Liver (tissue), 9 donors: ENCODE measurements around the gene HTR6. TPM values are rescaled to one million over a fixed set of nuclear protein-coding genes. Genes with fewer than 3 reads are reported as not detected.
"Not testable (repeated sequence)": the region's sequence is repeated elsewhere in the genome, so short reads cannot be mapped to it uniquely, and the experiment has no call there.

Experiments used
- DNase-seq: peaks from one replicate; pipeline ENCODE4 v3.0.0-alpha.2; 2017; ENCODE audit warnings: low spot score
- H3K27ac ChIP-seq, 2 donors: one replicate each; pipeline ENCODE4 v1.7.0; 2013; ENCODE audit warnings: inconsistent platforms in 2 of 2, low read length in 2 of 2, control low read depth in 1 of 2, low read depth in 1 of 2, mild to moderate bottlenecking in 1 of 2
- H3K27me3 ChIP-seq, 4 donors: one replicate each; pipeline versions ENCODE4 v1.6.1 to v1.7.0; 2013; ENCODE audit warnings: low read length in 3 of 4, inconsistent platforms in 1 of 4, mild to moderate bottlenecking in 1 of 4, moderate library complexity in 1 of 4; ENCODE audit not compliant: control insufficient read depth in 4 of 4, insufficient read depth in 4 of 4
- H3K36me3 ChIP-seq, 4 donors: one replicate each; pipeline versions ENCODE4 v1.6.1 to v1.7.0; 2013; ENCODE audit warnings: low read length in 3 of 4, mild to moderate bottlenecking in 3 of 4, low read depth in 1 of 4, moderate library complexity in 1 of 4; ENCODE audit not compliant: control insufficient read depth in 4 of 4, insufficient read depth in 3 of 4
- H3K4me1 ChIP-seq, 4 donors: one replicate each; pipeline versions ENCODE4 v1.6.1 to v1.7.0; 2013; ENCODE audit warnings: low read length in 3 of 4, mild to moderate bottlenecking in 3 of 4, moderate library complexity in 1 of 4; ENCODE audit not compliant: control insufficient read depth in 4 of 4, insufficient read depth in 4 of 4
- H3K4me3 ChIP-seq, 3 donors: one replicate each; pipeline versions ENCODE4 v1.6.1 to v1.7.0; 2013; ENCODE audit warnings: low read length in 3 of 3, control low read depth in 1 of 3, low read depth in 1 of 3, mild to moderate bottlenecking in 1 of 3
- H3K9ac ChIP-seq, 2 donors: one replicate each; pipeline ENCODE4 v1.7.0; 2013; ENCODE audit warnings: low read length in 2 of 2, mild to moderate bottlenecking in 2 of 2, moderate library complexity in 2 of 2, control low read depth in 1 of 2, low read depth in 1 of 2
- H3K9me3 ChIP-seq, 4 donors: one replicate each; pipeline versions ENCODE4 v1.6.1 to v1.7.0; 2013; ENCODE audit warnings: low read length in 3 of 4; ENCODE audit not compliant: control insufficient read depth in 4 of 4
- ATF3 ChIP-seq: IDR thresholded peaks from 2 replicates; pipeline ENCODE4 v1.6.1; 2016; ENCODE audit warnings: antibody characterized with exemption
- EGR1 ChIP-seq, 2 donors: IDR thresholded peaks; 2 replicates each; pipeline ENCODE4 v1.6.1; 2016 to 2018; ENCODE audit warnings: antibody characterized with exemption in 2 of 2, low read depth in 2 of 2
- FOXA1 ChIP-seq: IDR thresholded peaks from 2 replicates; pipeline ENCODE4 v1.6.1; 2016; ENCODE audit warnings: antibody characterized with exemption
- FOXA2 ChIP-seq: IDR thresholded peaks from 2 replicates; pipeline ENCODE4 v1.6.1; 2016; ENCODE audit warnings: antibody characterized with exemption
- GABPA ChIP-seq, 2 donors: IDR thresholded peaks in 1 of 2; conservative IDR thresholded peaks in 1 of 2; 2 replicates each; pipeline ENCODE4 v1.6.1; 2016; ENCODE audit warnings: antibody characterized with exemption in 2 of 2, mild to moderate bottlenecking in 1 of 2, moderate library complexity in 1 of 2
- HNF4A ChIP-seq, 2 donors: conservative IDR thresholded peaks; 2 replicates each; pipeline ENCODE4 v1.6.1; 2016; ENCODE audit warnings: antibody characterized with exemption in 2 of 2, mild to moderate bottlenecking in 2 of 2
- HNF4G ChIP-seq: IDR thresholded peaks from 2 replicates; pipeline ENCODE4 v1.6.1; 2016; ENCODE audit warnings: antibody characterized with exemption
- JUND ChIP-seq, 2 donors: IDR thresholded peaks; 2 replicates each; pipeline ENCODE4 v1.6.1; 2016; ENCODE audit warnings: antibody characterized with exemption in 2 of 2
- MAX ChIP-seq: IDR thresholded peaks from 2 replicates; pipeline ENCODE4 v1.6.1; 2016; ENCODE audit warnings: antibody characterized with exemption
- NR2F2 ChIP-seq: IDR thresholded peaks from 2 replicates; pipeline ENCODE4 v1.6.1; 2016; ENCODE audit warnings: antibody characterized with exemption
- RAD21 ChIP-seq, 2 donors: IDR thresholded peaks; 2 replicates each; pipeline ENCODE4 v1.6.1; 2016; ENCODE audit warnings: antibody characterized with exemption in 2 of 2, mild to moderate bottlenecking in 2 of 2
- REST ChIP-seq: IDR thresholded peaks from 2 replicates; pipeline ENCODE4 v1.6.1; 2016; ENCODE audit warnings: antibody characterized with exemption, mild to moderate bottlenecking
- RXRA ChIP-seq, 2 donors: IDR thresholded peaks; 2 replicates each; pipeline ENCODE4 v1.6.1; 2017 to 2018; ENCODE audit warnings: antibody characterized with exemption in 2 of 2, mild to moderate bottlenecking in 1 of 2
- SP1 ChIP-seq: IDR thresholded peaks from 2 replicates; pipeline ENCODE4 v1.6.1; 2018; ENCODE audit warnings: antibody characterized with exemption, mild to moderate bottlenecking
- TAF1 ChIP-seq: conservative IDR thresholded peaks from 2 replicates; pipeline ENCODE4 v1.6.1; 2016; ENCODE audit warnings: antibody characterized with exemption, mild to moderate bottlenecking
- YY1 ChIP-seq: IDR thresholded peaks from 2 replicates; pipeline ENCODE4 v1.6.1; 2016; ENCODE audit warnings: antibody characterized with exemption, mild to moderate bottlenecking
- ZBTB33 ChIP-seq: IDR thresholded peaks from 2 replicates; pipeline ENCODE4 v1.6.1; 2016; ENCODE audit warnings: antibody characterized with exemption
- WGBS: extraction: QIAGEN DNeasy Blood & Tissue Kit; methylation state at CpG from one replicate; pipeline ENCODE4 v1.1.7; 2013; 5-methylcytosine and 5-hydroxymethylcytosine counted together
- polyA plus RNA-seq, 2 donors: library from polyadenylated mRNA; stranded (reverse) in 1 of 2; unstranded in 1 of 2; fragments of 200-250 nt in 1 of 2; fragments of >200 nt in 1 of 2; fragmentation: Nextera tagmentation in 1 of 2; extraction: Ambion mirVana in 1 of 2; gene quantifications; one replicate each; pipeline versions ENCODE4 v1.2.1 to v1.2.3, GENCODE V29; 2013 to 2015
- total RNA-seq, 2 donors: library from RNA; depleted of rRNA; stranded (reverse); fragments of >200 nt; gene quantifications; one replicate each; pipeline ENCODE4 v1.2.3, GENCODE V29; 2014
- TF ChIP-seq, protein P1 (sequence below): fragments of 150-350 bp; IDR thresholded peaks from 2 replicates; pipeline ENCODE4 v1.5.1; 2017; ENCODE audit warnings: improper control_type of control experiment, low read depth, low read length; ENCODE audit not compliant: missing input control
- donor health status: healthy.
- donor health status: healthy.
- donor health status: healthy.
- donor health status: healthy.
- donor health status: healthy.

HTR6 gene
- total and polyA plus RNA-seq, 4 donors, result not detected

DNA sequence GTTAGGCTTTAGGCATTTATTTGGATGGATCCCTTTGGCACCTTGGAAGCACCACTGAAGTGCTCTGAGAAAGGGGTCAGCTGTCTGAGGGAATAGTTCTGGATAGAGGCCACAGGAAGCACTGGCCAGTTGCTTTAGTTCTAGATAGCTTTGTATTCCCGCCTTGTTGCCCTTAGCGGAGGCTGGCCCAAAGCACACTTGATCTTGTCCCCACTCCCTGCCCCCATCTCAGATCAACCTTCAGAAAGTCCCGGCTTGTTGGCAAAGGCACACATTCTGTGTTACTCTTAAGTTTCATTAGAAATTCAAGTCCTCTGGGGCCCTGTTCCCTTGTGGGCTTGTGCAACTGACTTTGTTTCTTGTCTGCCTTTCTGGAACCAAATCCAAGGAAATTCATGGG is 35.8 kb upstream of the HTR6 start:
- no peak overlapping the region for H3K9ac ChIP-seq
- WGBS, result 93% methylated on average over 3 of the region's 3 CpGs
- no peaks in the 10 kb centered on the region for H3K27me3 ChIP-seq
- no peak for TF ChIP-seq MAX
- TF ChIP-seq RAD21 (IDR thresholded peaks at IDR 0.05), result no peak
- TF ChIP-seq FOXA1, result no peak
- TF ChIP-seq, protein P1, sequence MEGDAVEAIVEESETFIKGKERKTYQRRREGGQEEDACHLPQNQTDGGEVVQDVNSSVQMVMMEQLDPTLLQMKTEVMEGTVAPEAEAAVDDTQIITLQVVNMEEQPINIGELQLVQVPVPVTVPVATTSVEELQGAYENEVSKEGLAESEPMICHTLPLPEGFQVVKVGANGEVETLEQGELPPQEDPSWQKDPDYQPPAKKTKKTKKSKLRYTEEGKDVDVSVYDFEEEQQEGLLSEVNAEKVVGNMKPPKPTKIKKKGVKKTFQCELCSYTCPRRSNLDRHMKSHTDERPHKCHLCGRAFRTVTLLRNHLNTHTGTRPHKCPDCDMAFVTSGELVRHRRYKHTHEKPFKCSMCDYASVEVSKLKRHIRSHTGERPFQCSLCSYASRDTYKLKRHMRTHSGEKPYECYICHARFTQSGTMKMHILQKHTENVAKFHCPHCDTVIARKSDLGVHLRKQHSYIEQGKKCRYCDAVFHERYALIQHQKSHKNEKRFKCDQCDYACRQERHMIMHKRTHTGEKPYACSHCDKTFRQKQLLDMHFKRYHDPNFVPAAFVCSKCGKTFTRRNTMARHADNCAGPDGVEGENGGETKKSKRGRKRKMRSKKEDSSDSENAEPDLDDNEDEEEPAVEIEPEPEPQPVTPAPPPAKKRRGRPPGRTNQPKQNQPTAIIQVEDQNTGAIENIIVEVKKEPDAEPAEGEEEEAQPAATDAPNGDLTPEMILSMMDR, result no peak
- TF ChIP-seq NR2F2, result no peak
- H3K9me3 ChIP-seq, result no peaks in the 10 kb centered on the region
- no peak overlapping the region for H3K4me3 ChIP-seq
- no peak for DNase-seq
- H3K4me1 ChIP-seq, result no peaks in the 10 kb centered on the region
- H3K36me3 ChIP-seq, result peaks cover 7 to 16% (median 15%) of the 10 kb centered on the region in 4 donors
- H3K27ac ChIP-seq, result no peak overlapping the region

GRCh38 chr1:19629357-19629756 is 35.3 kb upstream of the HTR6 start:
- Histone ChIP-seq H3K27me3 (no peaks in the 10 kb centered on the region), H3K4me1 (no peaks in the 10 kb centered on the region), H3K36me3 (peaks cover 7 to 16% (median 14%) of the 10 kb centered on the region in 4 donors), H3K9me3 (no peaks in the 10 kb centered on the region), H3K9ac (no peak overlapping the region), H3K4me3 (no peak overlapping the region), H3K27ac (no peak overlapping the region)
- DNase-seq, result no peak
- TF ChIP-seq, protein P1, result no peak
- TF ChIP-seq EGR1 (IDR thresholded peaks at IDR 0.05; ENCODE audit: low read depth in 2 of 2) (no peak), RAD21 (IDR thresholded peaks at IDR 0.05) (no peak), JUND (IDR thresholded peaks at IDR 0.05) (no peak), MAX (no peak), HNF4A (conservative IDR thresholded peaks at IDR 0.05) (no peak), GABPA (IDR thresholded peaks at IDR 0.05 in 1 of 2, conservative IDR thresholded peaks at IDR 0.05 in 1 of 2) (no peak), REST (no peak), TAF1 (no peak), FOXA1 (no peak), ZBTB33 (no peak), NR2F2 (no peak), YY1 (no peak), RXRA (IDR thresholded peaks at IDR 0.05) (no peak), SP1 (no peak), ATF3 (no peak), HNF4G (no peak), FOXA2 (no peak)
- WGBS, result 95% methylated on average over 4 of the region's 4 CpGs

- not testable (repeated sequence) for H3K4me3 ChIP-seq, H3K4me1 ChIP-seq, H3K9ac ChIP-seq, H3K27ac ChIP-seq, DNase-seq, H3K27me3 ChIP-seq, H3K9me3 ChIP-seq
- peaks cover 7 to 13% (median 12%) of the 10 kb centered on the region in 4 donors for H3K36me3 ChIP-seq
- 89% methylated on average over 1 of the region's 1 CpG for WGBS
Measured at GRCh38 chr1:19630192-19630591, 34.5 kb upstream of the HTR6 start.
